Left ventricle myocardium superior (tissue), 1 donor: Measurements from ENCODE around the gene FASN. TPM values are rescaled to one million over a fixed set of nuclear protein-coding genes. Genes with fewer than 3 reads are reported as not detected.
A peak's percentile ranks its signal among the peaks of the same experiment; 100 is the strongest.

Source experiments
- ATAC-seq: fragments of 200-7000 bp; cut with Tn5 transposase; one replicate; pipeline ENCODE4 v1.9.1; 2020; ENCODE audit warnings: mild to moderate bottlenecking, moderate library complexity
- DNase-seq: peaks from one replicate; pipeline ENCODE4 v3.0.0-alpha.2; 2020
- intact Hi-C: fragments of 100-400 bp; cut with micrococcal nuclease; formaldehyde crosslinking; loops from one replicate; pipeline ENCODE4 v1.11.0; 2022
- total RNA-seq: library from RNA; stranded (reverse); fragmentation: NEBNext Ultra II Directional; extraction: Animal tissue kit (Norgen Biotek cat#: 25700); gene quantifications from one replicate; pipeline ENCODE4 v1.2.1, GENCODE V29; 2021
- donor health status: DM: no; HTN: yes; CAD: no; lungs with severe emphysema.

Gene FASN
- total RNA-seq, 1 donor from 2014 or later: 17.0 TPM

DNA sequence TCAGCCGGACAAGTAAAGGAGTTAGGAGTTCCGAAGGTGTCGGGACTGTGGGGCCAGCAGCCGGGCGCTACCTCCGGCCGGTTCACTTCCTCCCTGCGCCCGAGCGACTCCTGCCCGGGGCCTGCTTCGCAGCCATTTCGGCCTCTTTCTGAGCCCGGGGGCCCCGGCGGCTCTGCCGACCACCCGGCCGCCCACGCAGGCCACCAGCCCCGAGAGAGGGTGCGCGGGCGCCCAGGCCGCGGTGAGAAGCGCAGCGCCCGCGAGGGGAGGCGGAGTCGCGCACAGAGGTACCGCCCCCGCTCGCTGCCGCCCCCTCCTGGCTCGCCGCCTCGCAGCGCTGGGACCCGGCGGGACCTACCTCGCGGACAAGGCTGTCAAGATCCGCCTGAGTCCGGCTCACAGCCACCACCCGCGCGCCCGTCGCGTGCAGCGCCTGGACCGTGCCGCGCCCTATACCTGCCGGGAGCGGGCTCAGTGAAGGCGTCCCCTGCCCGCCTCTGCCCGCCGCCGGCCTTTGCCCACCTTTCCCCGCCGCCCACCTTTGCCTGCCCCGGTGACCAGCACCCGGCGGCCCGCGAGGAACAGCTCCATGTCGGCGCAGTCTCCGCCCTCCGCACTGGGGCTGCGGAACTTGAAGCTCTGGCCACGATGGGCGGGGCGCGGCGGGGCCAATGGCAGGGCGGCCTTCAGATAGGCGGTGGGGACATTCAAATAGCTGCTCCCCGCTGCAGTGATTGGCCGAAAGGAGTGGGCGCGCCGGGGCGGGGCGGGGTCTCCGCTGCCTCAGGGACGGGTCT lies 60.7 kb downstream of the FASN start, which contains the start of gene DCXR:
Gene DCXR, minus strand, starts transcription at position 606 of the 797 bp plus-strand sequence. Its CDS starts 15 bp downstream, at position 591.
- intact Hi-C loops: no loop called here
- DNase-seq (peak; percentile 99), ATAC-seq (peak; percentile 97)

DNA sequence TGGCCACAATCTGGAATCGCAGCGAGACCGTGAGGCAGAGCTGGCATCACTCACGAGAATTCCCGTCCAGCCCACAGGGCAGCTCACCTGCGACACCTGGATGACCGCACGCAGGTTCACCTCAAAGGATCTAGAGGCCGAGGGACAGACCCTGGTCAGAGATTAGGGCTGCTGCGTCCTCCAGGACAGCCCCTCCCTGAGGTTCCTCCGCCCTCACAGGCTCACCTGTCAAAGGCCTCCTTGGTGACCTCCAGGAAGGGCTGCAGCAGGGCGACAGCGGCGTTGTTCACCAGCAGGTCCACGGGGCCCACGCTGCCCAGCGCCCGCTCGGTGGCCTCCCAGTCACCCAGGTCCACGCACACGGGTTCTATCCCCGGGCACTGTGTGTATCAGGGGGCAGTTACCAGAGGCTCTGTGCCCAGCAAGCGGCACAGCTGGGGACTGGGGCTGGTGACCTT lies 61.4 kb downstream of the FASN start:
- ATAC-seq: no peak
- no peak for DNase-seq
- intact Hi-C loops: no loop called here

DNA sequence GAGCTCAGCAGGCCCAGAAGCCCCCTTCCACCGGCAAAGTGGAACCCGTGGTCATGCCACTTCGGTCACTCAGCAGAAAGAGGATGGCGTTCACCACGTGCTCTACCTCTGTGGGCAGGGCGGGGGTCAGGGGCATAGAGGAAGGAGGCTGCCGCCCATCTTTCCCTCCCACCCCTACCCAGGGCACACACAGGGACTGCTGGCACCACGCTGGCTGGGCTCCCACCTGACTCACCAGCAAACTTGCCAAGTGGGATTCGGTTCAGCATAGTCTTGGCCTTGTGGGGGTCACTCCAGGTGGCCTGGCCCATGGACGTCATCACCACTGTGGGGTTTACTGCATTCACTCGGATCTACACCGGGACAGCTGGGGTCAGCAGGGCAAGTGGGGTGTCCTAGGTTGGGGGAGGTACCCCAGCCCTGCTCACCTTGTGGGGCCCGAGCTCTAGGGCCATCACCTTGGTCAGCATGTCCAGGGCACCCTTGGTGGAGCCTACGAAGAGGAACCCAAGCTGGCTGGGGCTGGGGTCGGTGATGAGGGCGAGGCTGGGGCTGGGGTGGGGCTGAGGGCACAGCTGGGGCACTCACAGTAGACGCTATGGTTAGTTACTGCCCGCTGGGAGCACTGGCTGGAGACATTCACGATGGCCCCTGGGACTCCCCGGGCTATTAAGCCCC lies 61.9 kb downstream of the FASN start:
- intact Hi-C loops: no loop called here
- DNase-seq: no peak
- no peak for ATAC-seq

DNA sequence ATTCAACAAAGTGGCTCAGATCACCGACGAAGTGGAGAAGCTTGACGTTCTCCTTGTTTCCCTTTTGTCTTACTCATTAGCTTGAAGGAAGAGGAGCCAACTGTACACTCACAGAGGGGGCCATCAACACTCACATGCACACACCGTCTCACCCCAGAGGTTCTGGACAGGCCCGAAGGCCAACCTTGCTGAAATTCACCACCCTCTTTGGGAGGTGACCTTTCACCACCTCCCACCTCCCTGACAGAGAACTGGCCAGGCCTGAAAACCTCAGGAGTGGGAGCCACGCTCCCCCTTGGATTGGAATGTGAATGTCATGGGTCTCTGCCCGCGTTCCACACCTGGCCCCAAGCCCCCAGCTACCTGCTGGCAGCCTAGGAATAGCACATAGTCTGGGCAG lies 62.5 kb downstream of the FASN start:
- ATAC-seq (no peak), DNase-seq (no peak)

DNA sequence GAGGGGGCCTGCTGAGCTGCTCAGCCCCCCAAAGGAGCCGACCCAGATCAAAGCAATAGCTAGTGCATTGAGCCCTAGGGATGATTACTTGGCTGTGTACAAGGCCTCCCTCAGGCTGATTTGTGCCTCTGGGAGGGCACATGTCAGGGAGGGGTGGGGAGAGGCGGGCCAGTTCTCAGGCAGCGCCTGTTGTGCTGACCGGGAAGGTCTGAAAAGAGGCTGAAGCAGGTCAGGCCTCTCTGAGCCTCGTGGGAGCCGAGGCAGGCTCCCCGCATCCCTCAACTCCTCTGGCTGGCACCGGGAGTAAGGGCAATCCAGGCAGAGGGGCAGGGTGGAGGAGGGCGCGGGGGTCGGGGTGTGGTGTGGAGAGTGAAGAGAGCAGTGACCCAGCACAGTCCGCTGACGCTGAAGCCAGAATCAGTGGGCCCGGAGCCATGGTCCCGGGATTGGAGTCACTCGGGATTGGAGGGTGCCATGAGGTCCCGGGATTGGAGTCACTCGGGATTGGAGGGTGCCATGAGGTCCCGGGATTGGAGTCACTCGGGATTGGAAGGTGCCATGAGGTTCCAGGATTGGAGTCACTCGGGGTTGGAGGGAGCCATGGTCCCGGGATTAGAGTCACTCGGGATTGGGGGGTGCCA lies 63.5 kb downstream of the FASN start:
- intact Hi-C loops: no loop called here
- no peak for ATAC-seq

More for the DNA sequence above, 62.5 kb downstream of the FASN start:
- intact Hi-C loops: no loop called here

DNA sequence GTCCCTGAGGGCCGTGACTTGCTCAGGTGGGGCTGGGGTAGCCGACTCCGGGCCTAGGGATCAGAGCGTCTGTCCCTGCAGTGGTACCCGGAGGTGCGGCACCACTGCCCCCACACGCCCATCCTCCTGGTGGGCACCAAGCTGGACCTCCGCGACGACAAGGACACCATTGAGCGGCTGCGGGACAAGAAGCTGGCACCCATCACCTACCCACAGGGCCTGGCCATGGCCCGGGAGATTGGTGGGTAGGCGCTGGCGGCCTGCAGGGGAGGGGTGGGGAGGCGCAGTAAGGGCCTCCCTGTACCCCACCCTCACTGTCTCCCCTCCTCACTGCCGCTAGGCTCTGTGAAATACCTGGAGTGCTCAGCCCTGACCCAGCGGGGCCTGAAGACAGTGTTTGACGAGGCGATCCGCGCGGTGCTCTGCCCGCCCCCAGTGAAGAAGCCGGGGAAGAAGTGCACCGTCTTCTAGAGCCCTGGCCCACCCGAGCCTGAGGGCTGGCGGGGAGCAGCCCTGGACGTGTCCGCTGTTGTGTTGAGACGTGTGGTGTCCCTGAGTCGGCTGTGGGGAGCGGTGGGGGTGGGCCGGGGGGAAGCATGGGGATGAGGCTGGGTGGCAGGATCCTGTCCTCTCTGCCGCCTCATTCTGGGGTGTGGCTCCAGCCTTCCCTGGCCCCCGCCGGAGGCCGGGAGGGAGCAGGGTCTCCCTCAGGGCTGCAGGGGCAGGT lies 64.5 kb downstream of the FASN start:
- DNase-seq (no peak), ATAC-seq (no peak)
- intact Hi-C loops: no loop called here

More for the DNA sequence above, 63.5 kb downstream of the FASN start:
- no peak for DNase-seq

DNA sequence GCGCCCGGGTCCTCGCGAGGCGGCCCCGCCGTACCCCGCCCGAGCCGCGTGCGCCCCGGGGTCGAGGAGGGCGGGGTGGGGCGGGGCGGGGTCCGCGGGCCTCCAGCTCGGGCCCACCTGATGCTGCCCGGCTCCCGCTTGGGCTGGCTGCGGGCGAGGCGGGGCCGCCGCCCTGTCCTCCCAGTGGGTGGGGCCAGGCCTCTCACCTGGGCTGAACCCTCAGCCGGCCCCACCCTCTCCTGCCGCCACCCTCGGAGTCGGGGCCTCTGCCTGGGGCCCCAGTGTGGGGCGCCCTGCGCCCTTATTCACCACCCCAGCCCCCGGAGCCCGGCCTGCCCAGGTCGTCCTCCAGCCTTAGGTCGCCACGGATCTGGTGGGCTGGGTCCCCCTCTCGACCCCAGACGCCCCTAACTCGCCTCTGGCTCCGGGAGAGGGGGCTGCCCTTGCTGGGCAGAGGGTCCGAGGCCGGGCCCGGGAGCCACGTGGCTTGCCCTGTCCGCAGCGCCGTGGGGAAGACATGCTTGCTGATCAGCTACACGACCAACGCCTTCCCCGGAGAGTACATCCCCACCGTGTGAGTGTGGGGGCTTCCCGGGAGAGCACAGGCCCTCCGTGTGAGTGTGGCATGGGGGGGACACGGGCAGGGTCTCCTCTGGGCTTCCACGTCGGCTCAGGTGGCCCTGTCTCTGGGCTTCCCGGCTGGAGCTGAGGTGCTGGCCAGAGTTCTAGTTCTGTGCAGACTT lies 66.0 kb downstream of the FASN start:
- DNase-seq: no peak
- intact Hi-C loops: no loop called here
- ATAC-seq: no peak

DNA sequence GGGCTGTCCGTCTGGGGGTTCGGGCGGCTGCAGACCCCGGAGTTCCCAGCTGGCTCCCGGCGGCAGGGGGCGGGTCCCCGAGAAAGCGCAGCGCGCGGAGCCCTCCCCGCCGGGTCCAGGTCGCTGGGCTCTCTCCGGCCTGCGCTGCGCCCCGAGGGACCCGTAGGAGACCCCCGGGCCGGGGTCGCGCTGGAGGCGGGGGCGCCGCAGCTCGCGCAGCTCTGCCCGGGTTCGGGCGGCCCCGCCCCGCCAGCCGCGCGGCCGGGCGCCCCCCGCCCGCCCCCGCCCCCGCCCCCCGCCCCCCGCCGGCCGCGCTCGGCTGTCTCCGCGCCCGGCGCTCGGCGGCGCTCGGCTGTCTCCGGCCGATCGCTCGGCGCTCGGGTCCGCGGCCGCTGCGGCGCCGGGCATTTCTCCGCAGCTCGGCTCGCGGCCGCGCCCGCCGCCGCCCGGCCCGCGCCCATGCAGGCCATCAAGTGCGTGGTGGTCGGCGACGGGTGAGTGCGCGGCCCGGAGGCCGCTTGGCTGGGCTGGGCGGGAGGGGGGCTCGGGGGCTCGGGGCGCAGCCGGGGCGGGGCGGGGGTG lies 66.6 kb downstream of the FASN start, which contains the start of gene RAC3:
Gene RAC3, plus strand, starts transcription at position 376 of the 582 bp plus-strand sequence. Its CDS starts 84 bp downstream, at position 460.
- ATAC-seq (no peak), DNase-seq (no peak)
- intact Hi-C loops: no loop called here

DNA sequence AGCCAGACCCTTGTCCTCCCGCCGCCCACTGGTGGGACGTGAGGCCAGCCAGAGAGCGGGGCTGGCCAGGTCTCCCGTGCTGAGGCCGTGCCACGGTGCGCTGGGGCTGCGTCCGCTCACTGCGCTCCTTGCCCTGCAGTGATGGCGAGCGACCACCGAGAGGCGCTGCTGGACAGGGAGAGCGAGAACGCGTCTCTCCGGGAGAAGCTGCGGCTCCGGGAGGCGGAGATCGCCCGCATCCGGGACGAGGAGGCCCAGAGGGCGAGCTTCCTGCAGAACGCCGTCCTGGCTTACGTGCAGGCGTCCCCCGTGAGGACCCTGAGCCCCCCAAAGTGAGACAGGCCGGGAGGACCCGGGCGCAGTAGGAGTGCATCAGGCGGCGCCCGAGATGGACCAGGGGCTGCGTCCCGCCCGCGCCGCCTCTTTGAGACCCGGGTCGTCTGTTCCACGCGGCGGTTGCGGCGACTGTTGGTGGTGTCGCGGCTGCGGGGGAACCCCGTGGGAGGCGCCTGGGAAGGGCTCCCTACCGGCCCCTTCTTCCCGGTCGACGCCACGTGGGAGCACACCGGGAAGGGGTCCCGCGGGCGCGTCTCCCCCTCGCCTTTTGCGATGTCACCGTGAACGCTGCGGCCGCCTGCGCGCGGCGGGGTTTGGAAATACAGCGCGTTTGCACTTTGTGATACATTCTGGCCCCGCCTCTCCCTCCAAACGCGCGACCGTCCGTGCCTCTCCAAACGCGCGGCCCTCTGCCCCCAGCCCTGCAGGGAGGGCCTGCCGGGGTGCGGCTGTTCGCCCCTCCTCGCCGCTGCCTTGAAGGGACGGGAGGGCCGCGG lies 67.3 kb downstream of the FASN start:
- peak; percentile 87 for ATAC-seq
- intact Hi-C loops: no loop called here
- peak; percentile 90 for DNase-seq

DNA sequence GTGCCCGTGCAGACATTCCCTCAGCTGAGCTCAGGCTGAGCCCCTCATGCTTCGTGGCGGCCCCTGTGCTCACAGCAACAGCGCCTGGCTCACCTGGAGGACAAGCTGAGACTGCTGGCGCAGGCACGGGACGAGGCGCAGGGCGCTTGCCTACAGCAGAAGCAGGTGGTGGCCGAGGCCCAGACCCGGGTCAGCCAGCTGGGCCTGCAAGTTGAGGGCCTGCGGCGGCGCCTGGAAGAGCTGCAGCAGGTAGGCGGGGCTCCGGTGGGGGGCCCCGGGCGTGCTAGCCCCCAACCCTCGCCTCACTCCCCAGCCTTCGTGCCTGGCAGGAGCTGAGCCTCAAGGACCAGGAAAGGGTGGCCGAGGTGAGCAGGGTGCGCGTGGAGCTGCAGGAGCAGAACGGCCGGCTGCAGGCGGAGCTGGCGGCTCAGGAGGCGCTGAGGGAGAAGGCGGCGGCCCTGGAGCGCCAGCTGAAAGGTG lies 68.0 kb downstream of the FASN start:
- no peak for DNase-seq
- intact Hi-C loops: loop anchor here (10.0 kb wide), 1 partner anchor 75 kb away; no protein-coding TSS in a partner anchor
- peak; percentile 4 for ATAC-seq

DNA sequence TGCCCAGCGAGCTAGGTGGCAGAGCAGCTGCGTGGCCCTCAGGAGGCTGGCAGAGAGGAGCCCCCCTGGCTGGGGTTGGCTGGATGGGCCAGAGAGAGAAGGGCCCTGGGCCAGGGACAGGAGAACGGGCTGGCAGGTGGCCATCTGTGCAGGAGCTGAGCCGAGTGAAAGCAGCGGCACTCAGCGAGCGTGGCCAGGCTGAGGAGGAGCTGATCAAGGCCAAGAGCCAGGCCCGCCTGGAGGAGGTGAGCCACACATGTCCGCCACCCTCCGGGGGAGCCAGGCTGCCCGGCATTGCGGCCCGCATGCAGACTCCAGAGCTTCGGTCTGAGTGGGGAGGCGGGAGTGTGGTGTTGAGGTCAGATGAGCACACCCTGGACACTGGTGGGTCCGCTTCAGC lies 68.6 kb downstream of the FASN start:
- intact Hi-C loops: loop anchor here (10.0 kb wide), 1 partner anchor 75 kb away; no protein-coding TSS in a partner anchor
- DNase-seq: peak; percentile 83
- ATAC-seq: peak; percentile 51

DNA sequence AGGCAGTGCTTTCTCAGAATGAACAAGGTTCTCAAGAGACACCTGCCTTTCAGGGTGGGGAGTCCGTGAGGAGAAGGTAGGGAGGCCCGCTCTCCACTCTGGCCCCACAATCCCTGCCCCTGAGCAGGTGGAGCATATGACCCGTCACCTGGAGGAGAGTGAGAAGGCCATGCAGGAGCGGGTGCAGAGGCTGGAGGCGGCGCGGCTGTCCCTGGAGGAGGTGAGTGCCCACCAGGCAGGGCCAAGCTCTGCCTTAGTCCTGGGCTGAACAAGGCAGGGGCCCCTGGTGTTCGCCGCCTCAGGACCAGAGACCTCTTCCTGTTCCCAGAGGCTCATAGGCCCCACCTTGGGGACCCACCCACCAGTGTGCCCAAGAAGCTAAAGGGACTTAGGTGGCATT lies 69.1 kb downstream of the FASN start:
- intact Hi-C loops: loop anchor here (10.0 kb wide), 1 partner anchor 74 kb away; no protein-coding TSS in a partner anchor
- no peak for DNase-seq
- ATAC-seq: no peak

Other genes with a start within 250 kb of the FASN start
- gene P4HB, start 237.7 kb downstream of the FASN start, total RNA-seq: 362 TPM
- 114 TPM for gene ARHGDIA, start 226.9 kb downstream of the FASN start, total RNA-seq
- 32.0 TPM for gene ALYREF, start 206.7 kb downstream of the FASN start, total RNA-seq
- gene ANAPC11, start 206.5 kb downstream of the FASN start, total RNA-seq: 173 TPM
- gene NPB, start 196.0 kb downstream of the FASN start, total RNA-seq: 0.69 TPM
- 28.4 TPM for gene PCYT2, start 186.8 kb downstream of the FASN start, total RNA-seq
- gene SIRT7, start 180.1 kb downstream of the FASN start, total RNA-seq: 6.3 TPM
- gene MAFG, start 170.5 kb downstream of the FASN start, total RNA-seq: 27.5 TPM
- gene PYCR1, start 160.9 kb downstream of the FASN start, total RNA-seq: 4.0 TPM
- gene MYADML2, start 151.0 kb downstream of the FASN start, total RNA-seq: 4.0 TPM
- 0.52 TPM for gene NOTUM, start 137.0 kb downstream of the FASN start, total RNA-seq
- gene ASPSCR1, start 120.6 kb downstream of the FASN start, total RNA-seq: 25.4 TPM
- gene CENPX, start 75.4 kb downstream of the FASN start, total RNA-seq: 27.0 TPM
- 6.3 TPM for gene LRRC45, start 74.9 kb downstream of the FASN start, total RNA-seq
- 1.8 TPM for gene RAC3, start 66.6 kb downstream of the FASN start, total RNA-seq
- gene DCXR, start 60.5 kb downstream of the FASN start, total RNA-seq: 177 TPM
- gene RFNG, start 46.4 kb downstream of the FASN start, total RNA-seq: 21.8 TPM
- gene GPS1, start 46.3 kb downstream of the FASN start, total RNA-seq: 90.6 TPM
- gene DUS1L, start 32.4 kb downstream of the FASN start, total RNA-seq: 67.7 TPM
- gene CCDC57, start 114.6 kb upstream of the FASN start, total RNA-seq: 8.1 TPM
- gene SLC16A3, start 130.8 kb upstream of the FASN start, total RNA-seq: 7.8 TPM
- 64.4 TPM for gene CSNK1D, start 175.5 kb upstream of the FASN start, total RNA-seq
- gene CD7, start 219.4 kb upstream of the FASN start, total RNA-seq: 0.64 TPM
- 5.5 TPM for gene SECTM1, start 235.5 kb upstream of the FASN start, total RNA-seq